Epidermal melanocyte (primary cell): ENCODE data around the gene RABIF.
"Not testable (repeated sequence)": the region's sequence is repeated elsewhere in the genome, so short reads cannot be mapped to it uniquely, and the experiment has no call there.

Experiments used
- DNase-seq: peaks from one replicate; pipeline ENCODE4 v3.0.0; 2011; ENCODE audit warnings: low spot score; ENCODE audit not compliant: insufficient read length

RABIF gene

GRCh38 chr1:202888531-202889360 is at the start of gene RABIF:
Gene RABIF (minus strand): TSS chr1:202889149. CDS start chr1:202889098, 51 bp downstream.
- peak; percentile 97 for DNase-seq

GRCh38 chr1:202938287-202938925 is 49.5 kb upstream of the RABIF start:
- no peak for DNase-seq

- DNase-seq = not testable (repeated sequence)
These were observed 47.5 kb upstream of the RABIF start for GRCh38 chr1:202936409-202936808.

GRCh38 chr1:202935844-202936243 is 46.9 kb upstream of the RABIF start:
- no peak for DNase-seq

- no peak for DNase-seq
These were observed 45.8 kb upstream of the RABIF start for GRCh38 chr1:202934755-202935154.

GRCh38 chr1:202932476-202932875 is 43.5 kb upstream of the RABIF start:
- no peak for DNase-seq

- peak; percentile 95 for DNase-seq
These were observed 37.9 kb upstream of the RABIF start, which contains the start of gene KLHL12 for GRCh38 chr1:202926581-202927491. Gene KLHL12 (minus strand): TSS chr1:202927234. CDS start chr1:202925162, 2,072 bp downstream.

GRCh38 chr1:202923533-202923932 is 34.6 kb upstream of the RABIF start:
- no peak for DNase-seq

- DNase-seq = no peak
These were observed 30.7 kb upstream of the RABIF start for GRCh38 chr1:202919615-202920014.

- DNase-seq = no peak
These were observed 26.2 kb upstream of the RABIF start for GRCh38 chr1:202915146-202915545.

- DNase-seq = not testable (repeated sequence)
These were observed 23.5 kb upstream of the RABIF start for GRCh38 chr1:202912476-202912875.

- no peak for DNase-seq
These were observed 20.5 kb upstream of the RABIF start for GRCh38 chr1:202909494-202909893.

- no peak for DNase-seq
These were observed 20.0 kb upstream of the RABIF start for GRCh38 chr1:202908998-202909397.

- DNase-seq = no peak
These were observed 16.4 kb upstream of the RABIF start for GRCh38 chr1:202905331-202905730.

GRCh38 chr1:202903808-202904207 is 14.9 kb upstream of the RABIF start:
- DNase-seq = not testable (repeated sequence)

- DNase-seq = no peak
These were observed 12.6 kb upstream of the RABIF start for GRCh38 chr1:202901555-202901954.

- no peak for DNase-seq
These were observed 3.6 kb upstream of the RABIF start for GRCh38 chr1:202892501-202892900.

- peak; percentile 38 for DNase-seq
These were observed 1.4 kb upstream of the RABIF start for GRCh38 chr1:202890392-202890791.

- DNase-seq = no peak
These were observed 773 bp downstream of the RABIF start for GRCh38 chr1:202888221-202888530.

- DNase-seq = no peak
These were observed 7.9 kb downstream of the RABIF start for GRCh38 chr1:202880961-202881460.

- no peak for DNase-seq
These were observed 8.9 kb downstream of the RABIF start for GRCh38 chr1:202880062-202880461.

GRCh38 chr1:202879128-202879527 is 9.8 kb downstream of the RABIF start:
- DNase-seq = no peak
